ENCODE results near the gene DYNLT5.
"Not testable (repeated sequence)": the region's sequence is repeated elsewhere in the genome, so short reads cannot be mapped to it uniquely, and the experiment has no call there.

The DYNLT5 gene

GRCh38 chr1:66791621-66792610, 39.7 kb downstream of the DYNLT5 start:
- DNase-seq, result no peak

- not testable (repeated sequence) for DNase-seq
These were observed 43.6 kb downstream of the DYNLT5 start for GRCh38 chr1:66795839-66796238.

GRCh38 chr1:66809245-66809644, 57.0 kb downstream of the DYNLT5 start:
- DNase-seq, result no peak

GRCh38 chr1:66809736-66810326, 57.6 kb downstream of the DYNLT5 start:
- no peak for DNase-seq

- no peak for DNase-seq
These were observed 72.5 kb downstream of the DYNLT5 start for GRCh38 chr1:66824771-66825170.

All from inflammatory macrophage treated with lipopolysaccharide for 1 hour (primary cell).